HepG2 (cell line): ENCODE results near the gene CAMK2N2. TPM values are rescaled to one million over a fixed set of nuclear protein-coding genes. Genes with fewer than 3 reads are reported as not detected.

Experiments
- ATF4 ChIP-seq, 2 experiments: fragments of 450-650 bp in 1 of 2; sonication (generic) in 1 of 2; formaldehyde crosslinking; IDR thresholded peaks; 2 replicates each; pipeline versions ENCODE4 v1.5.0 to v1.8.0; 2020 to 2022; ENCODE audit warnings: mild to moderate bottlenecking in 1 of 2, missing genetic modification reagents in 1 of 2
- CBX5 ChIP-seq: sonication (generic); formaldehyde crosslinking; IDR thresholded peaks from 2 replicates; pipeline ENCODE4 v1.4.0; 2020; ENCODE audit warnings: missing genetic modification reagents, borderline replicate concordance
- CEBPB ChIP-seq: IDR thresholded peaks from 2 replicates; pipeline ENCODE4 v1.6.1; 2011; ENCODE audit warnings: low read depth, low read length, improper control_type of control experiment, borderline replicate concordance
- CENPT ChIP-seq: sonication (generic); formaldehyde crosslinking; IDR thresholded peaks from 2 replicates; pipeline ENCODE4 v1.8.0; 2022; ENCODE audit warnings: low read depth, mild to moderate bottlenecking, moderate library complexity, missing genetic modification reagents
- FUBP1 ChIP-seq: sonication (generic); formaldehyde crosslinking; IDR thresholded peaks from 2 replicates; pipeline ENCODE4 v1.5.1; 2020; ENCODE audit warnings: missing genetic modification reagents, mild to moderate bottlenecking, borderline replicate concordance
- GTF2F1 ChIP-seq: fragments of 150-350 bp; IDR thresholded peaks from 2 replicates; pipeline ENCODE4 v1.6.1; 2014; ENCODE audit warnings: low read length
- GZF1 ChIP-seq: sonication (generic); formaldehyde crosslinking; IDR thresholded peaks from 2 replicates; pipeline ENCODE4 v1.5.1; 2020; ENCODE audit warnings: mild to moderate bottlenecking, missing genetic modification reagents
- HDAC2 ChIP-seq: sonication (generic); formaldehyde crosslinking; IDR thresholded peaks from 2 replicates; pipeline ENCODE4 v1.4.0; 2020; ENCODE audit warnings: missing genetic modification reagents
- HNRNPUL1 ChIP-seq: fragments of 200-400 bp; formaldehyde crosslinking; IDR thresholded peaks from 2 replicates; pipeline ENCODE4 v1.6.1; 2017; ENCODE audit warnings: low read depth, mild to moderate bottlenecking, low read length, moderate library complexity
- IKZF1 ChIP-seq: fragments of 450-650 bp; IDR thresholded peaks from 2 replicates; pipeline ENCODE4 v1.7.1; 2016
- KAT8 ChIP-seq: IDR thresholded peaks from 2 replicates; pipeline ENCODE4 v1.6.1; 2016; ENCODE audit warnings: missing genetic modification reagents, missing compliant biosample characterization
- MAFK ChIP-seq, 2 experiments: IDR thresholded peaks in 1 of 2; conservative IDR thresholded peaks in 1 of 2; 2 replicates each; pipeline ENCODE4 v1.6.1; 2011; ENCODE audit warnings: improper control_type of control experiment in 2 of 2, low read length in 2 of 2
- MTF2 ChIP-seq: sonication (generic); formaldehyde crosslinking; IDR thresholded peaks from 2 replicates; pipeline ENCODE4 v1.5.0; 2020; ENCODE audit warnings: missing genetic modification reagents, borderline replicate concordance
- NFATC3 ChIP-seq: sonication (generic); formaldehyde crosslinking; IDR thresholded peaks from 2 replicates; pipeline ENCODE4 v1.5.1; 2020; ENCODE audit warnings: mild to moderate bottlenecking, missing genetic modification reagents
- PBX2 ChIP-seq: IDR thresholded peaks from 2 replicates; pipeline ENCODE4 v1.6.1; 2016; ENCODE audit warnings: control low read depth
- TRAFD1 ChIP-seq: sonication (generic); formaldehyde crosslinking; IDR thresholded peaks from 2 replicates; pipeline ENCODE4 v1.5.1; 2020; ENCODE audit warnings: missing genetic modification reagents, mild to moderate bottlenecking, borderline replicate concordance
- XRCC5 ChIP-seq: fragments of 200-400 bp; formaldehyde crosslinking; optimal IDR thresholded peaks from 2 replicates; pipeline ENCODE3; 2017; ENCODE audit warnings: mild to moderate bottlenecking, low read length
- ZNF34 ChIP-seq: sonication (generic); formaldehyde crosslinking; IDR thresholded peaks from 2 replicates; pipeline ENCODE4 v1.4.0; 2020; ENCODE audit warnings: mild to moderate bottlenecking, missing genetic modification reagents, borderline replicate concordance
- ZNF83 ChIP-seq: sonication (generic); formaldehyde crosslinking; IDR thresholded peaks from 2 replicates; pipeline ENCODE4 v1.4.0; 2020; ENCODE audit warnings: missing genetic modification reagents, mild to moderate bottlenecking, borderline replicate concordance
- ZSCAN12 ChIP-seq: sonication (generic); formaldehyde crosslinking; IDR thresholded peaks from 2 replicates; pipeline ENCODE4 v1.9.0; 2021; ENCODE audit warnings: mild to moderate bottlenecking, missing genetic modification reagents
- ZXDC ChIP-seq: sonication (generic); formaldehyde crosslinking; IDR thresholded peaks from 2 replicates; pipeline ENCODE4 v1.5.0; 2020; ENCODE audit warnings: mild to moderate bottlenecking, missing genetic modification reagents
- polyA plus RNA-seq, 8 experiments: library from polyadenylated mRNA; depleted of rRNA in 3 of 8; stranded (reverse) in 7 of 8; unstranded in 1 of 8; fragments of >200 nt; fragmentation: Illumina TruSeq in 4 of 8; extraction: Trizol in 4 of 8; gene quantifications; 2 replicates each; pipeline versions ENCODE4 v1.2.1 to v1.2.3, GENCODE V29; 2011 to 2016; ENCODE audit warnings: low read depth in 4 of 8, missing spikeins in 1 of 8, mixed read lengths in 1 of 8; ENCODE audit not compliant: insufficient read depth in 1 of 8
- total RNA-seq, 5 experiments: library from RNA; depleted of rRNA; stranded (reverse); fragments of >200 nt; fragmentation: Illumina TruSeq; extraction: Trizol; gene quantifications; 2 replicates each; pipeline ENCODE4 v1.2.3, GENCODE V29; 2016; ENCODE audit warnings: low read depth in 1 of 5

Gene CAMK2N2
- total and polyA plus RNA-seq, 2 of the 13 experiments (the other 11 are each of a cell fraction or from before 2014, with no cell fraction given) = 0.12 to 0.27 TPM

- 0 out of 2 replicates have a peak, but pooled peaks have one; percentile 91 for TF ChIP-seq TRAFD1
- TF ChIP-seq CEBPB = no peak
- TF ChIP-seq ZNF34 (CRISPR knock-in tag) = no peak; the same call in none of the 2 replicates
- TF ChIP-seq HDAC2 (CRISPR knock-in tag) = peak; percentile 96
- no peak; the same call in 1 of the 2 replicates for TF ChIP-seq CENPT
- TF ChIP-seq MTF2 = peak; percentile 95; the same call in 1 of the 2 replicates
- no peak for TF ChIP-seq HNRNPUL1
- TF ChIP-seq GTF2F1 = no peak
- no peak for TF ChIP-seq NFATC3 (CRISPR knock-in tag)
- no peak for TF ChIP-seq PBX2 (CRISPR knock-in tag)
- no peak for TF ChIP-seq IKZF1
- TF ChIP-seq KAT8 (CRISPR knock-in tag) = peak; percentile 87
- no peak for TF ChIP-seq MAFK (conservative IDR thresholded peaks at IDR 0.05 in 1 of 2, IDR thresholded peaks at IDR 0.05 in 1 of 2; ENCODE audit: low read length in 2 of 2)
- TF ChIP-seq FUBP1 (CRISPR knock-in tag) = no peak
- TF ChIP-seq ZXDC (CRISPR knock-in tag) = no peak; the same call in 1 of the 2 replicates
- no peak for TF ChIP-seq ZSCAN12
- TF ChIP-seq GZF1 (CRISPR knock-in tag) = no peak
- TF ChIP-seq ZNF83 (CRISPR knock-in tag) = no peak; the same call in 1 of the 2 replicates
- TF ChIP-seq CBX5 (CRISPR knock-in tag) = peak; percentile 96
- peak in 1 of 2 experiments; percentile 64; a peak in 1 of 4 replicates for TF ChIP-seq ATF4 (CRISPR knock-in tag; IDR thresholded peaks at IDR 0.05)
- TF ChIP-seq XRCC5 = peak; percentile 81
These were observed 19.7 kb downstream of the CAMK2N2 start (continued) for GRCh38 chr3:184241447-184242296.
